Liver (tissue), 9 donors: ENCODE measurements around the gene PPIP5K1. TPM values are rescaled to one million over a fixed set of nuclear protein-coding genes. Genes with fewer than 3 reads are reported as not detected.
"Not testable (repeated sequence)": the region's sequence is repeated elsewhere in the genome, so short reads cannot be mapped to it uniquely, and the experiment has no call there.

ENCODE experiments used
- DNase-seq: peaks from one replicate; pipeline ENCODE4 v3.0.0-alpha.2; 2017; ENCODE audit warnings: low spot score
- H3K27ac ChIP-seq, 2 donors: one replicate each; pipeline ENCODE4 v1.7.0; 2013; ENCODE audit warnings: inconsistent platforms in 2 of 2, low read length in 2 of 2, control low read depth in 1 of 2, low read depth in 1 of 2, mild to moderate bottlenecking in 1 of 2
- H3K27me3 ChIP-seq, 4 donors: one replicate each; pipeline versions ENCODE4 v1.6.1 to v1.7.0; 2013; ENCODE audit warnings: low read length in 3 of 4, inconsistent platforms in 1 of 4, mild to moderate bottlenecking in 1 of 4, moderate library complexity in 1 of 4; ENCODE audit not compliant: control insufficient read depth in 4 of 4, insufficient read depth in 4 of 4
- H3K36me3 ChIP-seq, 4 donors: one replicate each; pipeline versions ENCODE4 v1.6.1 to v1.7.0; 2013; ENCODE audit warnings: low read length in 3 of 4, mild to moderate bottlenecking in 3 of 4, low read depth in 1 of 4, moderate library complexity in 1 of 4; ENCODE audit not compliant: control insufficient read depth in 4 of 4, insufficient read depth in 3 of 4
- H3K4me1 ChIP-seq, 4 donors: one replicate each; pipeline versions ENCODE4 v1.6.1 to v1.7.0; 2013; ENCODE audit warnings: low read length in 3 of 4, mild to moderate bottlenecking in 3 of 4, moderate library complexity in 1 of 4; ENCODE audit not compliant: control insufficient read depth in 4 of 4, insufficient read depth in 4 of 4
- H3K4me3 ChIP-seq, 3 donors: one replicate each; pipeline versions ENCODE4 v1.6.1 to v1.7.0; 2013; ENCODE audit warnings: low read length in 3 of 3, control low read depth in 1 of 3, low read depth in 1 of 3, mild to moderate bottlenecking in 1 of 3
- H3K9ac ChIP-seq, 2 donors: one replicate each; pipeline ENCODE4 v1.7.0; 2013; ENCODE audit warnings: low read length in 2 of 2, mild to moderate bottlenecking in 2 of 2, moderate library complexity in 2 of 2, control low read depth in 1 of 2, low read depth in 1 of 2
- H3K9me3 ChIP-seq, 4 donors: one replicate each; pipeline versions ENCODE4 v1.6.1 to v1.7.0; 2013; ENCODE audit warnings: low read length in 3 of 4; ENCODE audit not compliant: control insufficient read depth in 4 of 4
- ATF3 ChIP-seq: IDR thresholded peaks from 2 replicates; pipeline ENCODE4 v1.6.1; 2016; ENCODE audit warnings: antibody characterized with exemption
- CTCF ChIP-seq: fragments of 150-350 bp; IDR thresholded peaks from 2 replicates; pipeline ENCODE4 v1.5.1; 2017; ENCODE audit warnings: improper control_type of control experiment, low read depth, low read length; ENCODE audit not compliant: missing input control
- EGR1 ChIP-seq, 2 donors: IDR thresholded peaks; 2 replicates each; pipeline ENCODE4 v1.6.1; 2016 to 2018; ENCODE audit warnings: antibody characterized with exemption in 2 of 2, low read depth in 2 of 2
- GABPA ChIP-seq, 2 donors: IDR thresholded peaks in 1 of 2; conservative IDR thresholded peaks in 1 of 2; 2 replicates each; pipeline ENCODE4 v1.6.1; 2016; ENCODE audit warnings: antibody characterized with exemption in 2 of 2, mild to moderate bottlenecking in 1 of 2, moderate library complexity in 1 of 2
- HNF4G ChIP-seq: IDR thresholded peaks from 2 replicates; pipeline ENCODE4 v1.6.1; 2016; ENCODE audit warnings: antibody characterized with exemption
- JUND ChIP-seq, 2 donors: IDR thresholded peaks; 2 replicates each; pipeline ENCODE4 v1.6.1; 2016; ENCODE audit warnings: antibody characterized with exemption in 2 of 2
- MAX ChIP-seq: IDR thresholded peaks from 2 replicates; pipeline ENCODE4 v1.6.1; 2016; ENCODE audit warnings: antibody characterized with exemption
- REST ChIP-seq: IDR thresholded peaks from 2 replicates; pipeline ENCODE4 v1.6.1; 2016; ENCODE audit warnings: antibody characterized with exemption, mild to moderate bottlenecking
- RXRA ChIP-seq, 2 donors: IDR thresholded peaks; 2 replicates each; pipeline ENCODE4 v1.6.1; 2017 to 2018; ENCODE audit warnings: antibody characterized with exemption in 2 of 2, mild to moderate bottlenecking in 1 of 2
- SP1 ChIP-seq: IDR thresholded peaks from 2 replicates; pipeline ENCODE4 v1.6.1; 2018; ENCODE audit warnings: antibody characterized with exemption, mild to moderate bottlenecking
- TAF1 ChIP-seq: conservative IDR thresholded peaks from 2 replicates; pipeline ENCODE4 v1.6.1; 2016; ENCODE audit warnings: antibody characterized with exemption, mild to moderate bottlenecking
- YY1 ChIP-seq: IDR thresholded peaks from 2 replicates; pipeline ENCODE4 v1.6.1; 2016; ENCODE audit warnings: antibody characterized with exemption, mild to moderate bottlenecking
- ZBTB33 ChIP-seq: IDR thresholded peaks from 2 replicates; pipeline ENCODE4 v1.6.1; 2016; ENCODE audit warnings: antibody characterized with exemption
- WGBS: extraction: QIAGEN DNeasy Blood & Tissue Kit; methylation state at CpG from one replicate; pipeline ENCODE4 v1.1.7; 2013; 5-methylcytosine and 5-hydroxymethylcytosine counted together
- polyA plus RNA-seq, 2 donors: library from polyadenylated mRNA; stranded (reverse) in 1 of 2; unstranded in 1 of 2; fragments of 200-250 nt in 1 of 2; fragments of >200 nt in 1 of 2; fragmentation: Nextera tagmentation in 1 of 2; extraction: Ambion mirVana in 1 of 2; gene quantifications; one replicate each; pipeline versions ENCODE4 v1.2.1 to v1.2.3, GENCODE V29; 2013 to 2015
- total RNA-seq, 2 donors: library from RNA; depleted of rRNA; stranded (reverse); fragments of >200 nt; gene quantifications; one replicate each; pipeline ENCODE4 v1.2.3, GENCODE V29; 2014
- donor health status: healthy.
- donor health status: healthy.
- donor health status: healthy.
- donor health status: healthy.
- donor health status: healthy.

Gene PPIP5K1
- total and polyA plus RNA-seq, 4 donors, result 2.5 to 18.2 (median 8.7) TPM

- no CpG with 5 or more reads among the region's 8 CpGs for WGBS
- H3K4me1 ChIP-seq, result not testable (repeated sequence)
These were observed 26.2 kb downstream of the PPIP5K1 start for GRCh38 chr15:43563793-43564192.

GRCh38 chr15:43562753-43563152 lies 27.3 kb downstream of the PPIP5K1 start:
- H3K9ac ChIP-seq, DNase-seq, H3K27ac ChIP-seq, H3K4me1 ChIP-seq, H3K4me3 ChIP-seq, H3K27me3 ChIP-seq, H3K9me3 ChIP-seq, H3K36me3 ChIP-seq: not testable (repeated sequence)
- 100% methylated on average over 2 of the region's 3 CpGs for WGBS

More at GRCh38 chr15:43563793-43564192, 26.2 kb downstream of the PPIP5K1 start:
- not testable (repeated sequence) for H3K36me3 ChIP-seq, H3K9ac ChIP-seq, DNase-seq, H3K27me3 ChIP-seq, H3K9me3 ChIP-seq, H3K4me3 ChIP-seq, H3K27ac ChIP-seq

- Histone ChIP-seq H3K4me1 (no peaks in the 10 kb centered on the region), H3K36me3 (peaks cover 0 to 2% (median 1%) of the 10 kb centered on the region in 4 donors), H3K4me3 (no peak overlapping the region), H3K27ac (no peak overlapping the region), H3K9ac (no peak overlapping the region), H3K27me3 (no peaks in the 10 kb centered on the region), H3K9me3 (no peaks in the 10 kb centered on the region)
- TF ChIP-seq ATF3 (no peak), RXRA (IDR thresholded peaks at IDR 0.05) (no peak), EGR1 (IDR thresholded peaks at IDR 0.05; ENCODE audit: low read depth in 2 of 2) (no peak), REST (no peak), CTCF (no peak), ZBTB33 (no peak), JUND (IDR thresholded peaks at IDR 0.05) (no peak), HNF4G (no peak), TAF1 (no peak), YY1 (no peak), GABPA (IDR thresholded peaks at IDR 0.05 in 1 of 2, conservative IDR thresholded peaks at IDR 0.05 in 1 of 2) (no peak), MAX (no peak), SP1 (no peak)
- WGBS, result 91% methylated on average over 2 of the region's 2 CpGs
- DNase-seq, result no peak
These were observed 37.0 kb downstream of the PPIP5K1 start for GRCh38 chr15:43552986-43553385.
